ENCODE data around the gene THEMIS2. TPM values are rescaled to one million over a fixed set of nuclear protein-coding genes. Genes with fewer than 3 reads are reported as not detected.
"Not testable (repeated sequence)": the region's sequence is repeated elsewhere in the genome, so short reads cannot be mapped to it uniquely, and the experiment has no call there.

THEMIS2 gene
- total RNA-seq, 6 experiments from 2014 or later, result 3.3 to 14.3 (median 7.6) TPM

DNA sequence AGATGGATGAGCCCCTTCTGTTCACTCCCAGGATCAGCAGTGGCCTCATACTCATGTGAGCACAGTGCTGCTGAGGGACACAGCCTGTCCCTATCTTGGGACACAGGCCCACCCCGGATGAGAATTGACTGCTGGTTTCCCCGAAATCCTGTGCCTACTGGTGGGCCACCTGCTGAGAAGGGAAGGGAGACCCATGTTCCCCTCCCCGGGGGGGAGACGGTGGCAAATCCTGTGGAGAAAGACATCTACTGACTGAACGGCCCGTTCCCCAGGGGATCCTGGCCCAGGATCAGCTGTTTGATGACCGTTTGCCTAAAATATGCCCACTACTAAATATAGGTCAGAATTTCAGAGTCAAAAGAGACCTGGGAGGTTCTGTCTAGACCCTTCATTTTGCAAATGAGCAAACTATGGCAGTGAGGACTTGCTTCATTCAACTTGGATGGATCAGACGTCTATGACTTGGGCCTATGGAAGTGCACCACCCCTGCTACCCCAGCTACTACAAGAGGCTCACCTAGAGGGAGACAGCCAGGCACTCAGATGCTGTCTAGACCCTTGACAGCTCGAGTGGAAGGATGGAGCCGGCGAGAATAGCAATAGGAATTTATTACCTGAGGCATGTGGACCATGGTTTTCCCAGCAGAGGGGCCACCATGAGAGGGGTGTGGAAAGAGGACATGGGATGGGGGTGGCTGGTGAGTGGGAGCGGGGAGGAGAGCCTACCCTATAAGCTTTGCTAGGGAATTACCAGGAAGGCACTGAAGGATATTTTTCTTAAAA lies 15.6 kb upstream of the THEMIS2 start:
- no peak overlapping the region for H3K27ac ChIP-seq
- intact Hi-C loops (cut with DNase I), result loop anchor here in 1 of 2 donors (10.0 kb wide), 1 partner anchor 118 kb away; no protein-coding TSS in a partner anchor
- H3K9me3 ChIP-seq, result no peaks in the 10 kb centered on the region
- no peak overlapping the region for H3K4me3 ChIP-seq
- no peaks in the 10 kb centered on the region for H3K4me1 ChIP-seq
- DNase-seq, result peak in 1 of 3 donors; percentile 32
- no peak for TF ChIP-seq POLR2A (IDR thresholded peaks at IDR 0.05)
- TF ChIP-seq, protein P1, sequence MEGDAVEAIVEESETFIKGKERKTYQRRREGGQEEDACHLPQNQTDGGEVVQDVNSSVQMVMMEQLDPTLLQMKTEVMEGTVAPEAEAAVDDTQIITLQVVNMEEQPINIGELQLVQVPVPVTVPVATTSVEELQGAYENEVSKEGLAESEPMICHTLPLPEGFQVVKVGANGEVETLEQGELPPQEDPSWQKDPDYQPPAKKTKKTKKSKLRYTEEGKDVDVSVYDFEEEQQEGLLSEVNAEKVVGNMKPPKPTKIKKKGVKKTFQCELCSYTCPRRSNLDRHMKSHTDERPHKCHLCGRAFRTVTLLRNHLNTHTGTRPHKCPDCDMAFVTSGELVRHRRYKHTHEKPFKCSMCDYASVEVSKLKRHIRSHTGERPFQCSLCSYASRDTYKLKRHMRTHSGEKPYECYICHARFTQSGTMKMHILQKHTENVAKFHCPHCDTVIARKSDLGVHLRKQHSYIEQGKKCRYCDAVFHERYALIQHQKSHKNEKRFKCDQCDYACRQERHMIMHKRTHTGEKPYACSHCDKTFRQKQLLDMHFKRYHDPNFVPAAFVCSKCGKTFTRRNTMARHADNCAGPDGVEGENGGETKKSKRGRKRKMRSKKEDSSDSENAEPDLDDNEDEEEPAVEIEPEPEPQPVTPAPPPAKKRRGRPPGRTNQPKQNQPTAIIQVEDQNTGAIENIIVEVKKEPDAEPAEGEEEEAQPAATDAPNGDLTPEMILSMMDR (IDR thresholded peaks at IDR 0.05), result no peak
- 61% methylated on average over 6 of the region's 12 CpGs for WGBS (ENCODE audit: insufficient coverage, low coverage, low lambda C conversion rate, missing lambda C conversion rate)
- ATAC-seq, result no peak
- no peaks in the 10 kb centered on the region for H3K27me3 ChIP-seq
- no peaks in the 10 kb centered on the region for H3K36me3 ChIP-seq

DNA sequence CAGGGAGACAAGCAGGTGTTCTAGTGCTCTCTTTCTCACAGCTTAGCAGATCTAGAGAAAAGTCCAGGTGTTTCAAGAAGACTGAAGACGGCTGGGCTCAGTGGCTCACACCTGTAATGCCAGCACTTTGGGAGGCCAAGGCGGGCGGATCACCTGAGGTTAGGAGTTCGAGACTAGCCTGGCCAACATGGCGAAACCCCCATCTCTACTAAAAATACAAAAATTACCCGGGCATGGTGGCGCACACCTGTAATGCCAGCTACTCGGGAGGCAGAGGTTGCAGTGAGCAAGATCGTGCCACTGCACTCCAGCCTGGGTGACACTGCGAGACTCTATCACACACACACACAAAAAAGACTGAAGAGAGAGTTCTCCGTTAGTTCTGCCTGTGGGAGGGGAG lies 14.8 kb upstream of the THEMIS2 start:
- WGBS (ENCODE audit: insufficient coverage, low coverage, low lambda C conversion rate, missing lambda C conversion rate), result 53% methylated on average over 4 of the region's 11 CpGs
- not testable (repeated sequence) for H3K9me3 ChIP-seq, H3K36me3 ChIP-seq, H3K27ac ChIP-seq, H3K27me3 ChIP-seq, DNase-seq, H3K4me3 ChIP-seq, H3K4me1 ChIP-seq, ATAC-seq
- intact Hi-C loops (cut with DNase I), result loop anchor here in 1 of 2 donors (10.0 kb wide), 1 partner anchor 117 kb away; no protein-coding TSS in a partner anchor

DNA sequence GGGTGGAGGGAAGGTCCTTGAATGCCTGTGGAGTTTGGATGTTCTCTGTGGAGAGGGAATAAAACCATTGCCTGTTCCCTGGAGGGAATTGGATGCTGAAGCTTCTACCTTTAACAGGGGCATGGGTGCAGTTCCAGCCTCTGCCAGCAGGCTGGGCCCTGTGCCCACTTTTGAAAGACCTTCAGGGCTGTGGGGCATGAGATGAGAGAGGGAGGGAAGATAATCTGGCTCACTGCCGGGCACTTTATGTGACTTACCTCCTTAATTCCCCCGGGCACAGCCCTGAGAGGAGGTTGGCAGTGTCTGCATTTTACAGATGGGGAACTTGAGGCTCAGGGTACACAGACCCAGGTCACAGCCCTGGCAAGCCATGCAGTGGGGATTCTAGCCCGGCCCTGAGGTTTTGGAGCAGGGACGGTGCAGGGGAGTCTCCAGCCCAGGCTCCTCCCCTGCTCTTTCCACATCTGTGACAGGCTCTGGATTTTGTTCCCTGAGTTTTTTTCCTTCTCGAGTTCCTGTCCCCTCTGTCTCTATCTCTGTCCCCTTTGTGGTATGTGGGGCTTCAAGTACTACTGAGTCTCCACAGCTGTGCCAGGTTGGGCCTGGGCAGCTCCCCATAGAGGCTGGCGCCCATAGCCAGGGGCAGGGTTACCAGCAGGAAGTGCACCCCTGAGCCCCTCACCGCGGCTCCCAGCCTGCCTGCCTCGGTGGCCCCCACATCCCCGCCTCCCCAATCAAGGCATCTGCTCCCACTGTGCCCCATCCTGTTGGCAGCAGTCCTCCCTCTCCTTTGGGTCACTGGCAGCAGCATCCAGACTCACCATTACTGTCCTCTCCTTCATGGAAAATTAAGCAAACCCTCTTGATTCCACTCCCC lies 14.0 kb upstream of the THEMIS2 start:
- no peaks in the 10 kb centered on the region for H3K27me3 ChIP-seq
- TF ChIP-seq, protein P1 (IDR thresholded peaks at IDR 0.05), result peak; percentile 93 to 99 (median 95)
- no peak for TF ChIP-seq POLR2A (IDR thresholded peaks at IDR 0.05)
- no peaks in the 10 kb centered on the region for H3K4me1 ChIP-seq
- H3K36me3 ChIP-seq, result no peaks in the 10 kb centered on the region
- intact Hi-C loops (cut with DNase I), result loop anchor here in 1 of 2 donors (10.0 kb wide), 1 partner anchor 116 kb away; no protein-coding TSS in a partner anchor
- no peak overlapping the region for H3K4me3 ChIP-seq
- 0% methylated on average over 4 of the region's 10 CpGs for WGBS (ENCODE audit: insufficient coverage, low coverage, low lambda C conversion rate, missing lambda C conversion rate)
- peak; percentile 83 to 89 (median 85) for DNase-seq
- ATAC-seq, result peak; percentile 91 to 94 (median 92)
- H3K27ac ChIP-seq, result no peak overlapping the region
- no peaks in the 10 kb centered on the region for H3K9me3 ChIP-seq

DNA sequence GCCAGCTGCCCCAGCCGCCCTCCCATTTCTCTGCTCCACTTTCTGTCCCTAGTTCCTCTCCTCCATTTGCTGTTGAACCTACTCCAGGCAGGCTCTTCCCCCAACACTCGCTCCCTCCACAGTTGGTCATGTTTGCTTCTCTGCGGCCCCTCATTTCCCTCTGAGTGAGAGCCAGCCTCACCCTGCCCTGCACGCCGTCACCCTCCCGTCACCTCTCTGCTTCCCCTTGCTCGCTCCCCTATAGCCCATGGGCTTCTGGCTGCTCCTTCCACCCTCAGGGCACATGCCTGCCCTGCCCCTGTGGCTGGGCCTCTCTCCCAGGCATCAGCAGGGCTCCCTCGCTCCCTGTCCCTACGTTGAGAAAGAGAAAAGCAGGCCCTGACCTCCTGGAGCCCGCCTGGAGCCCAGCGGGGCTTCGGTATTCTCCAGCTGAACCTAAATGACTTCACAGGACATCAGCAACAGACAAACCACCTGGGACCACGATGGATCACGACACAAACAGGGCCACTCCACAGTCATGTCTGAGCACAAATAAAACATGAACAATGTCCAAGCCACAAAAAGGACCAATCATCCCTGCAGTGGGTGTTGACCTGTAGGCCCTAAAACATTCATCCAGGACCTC lies 13.3 kb upstream of the THEMIS2 start:
- DNase-seq (no peak), ATAC-seq (peak in 3 of 4 donors; percentile 14 to 33 (median 23))
- no peak for TF ChIP-seq POLR2A (IDR thresholded peaks at IDR 0.05)
- TF ChIP-seq, protein P1 (IDR thresholded peaks at IDR 0.05), result no peak
- no peaks in the 10 kb centered on the region for H3K4me1 ChIP-seq
- H3K27ac ChIP-seq, result no peak overlapping the region
- no peaks in the 10 kb centered on the region for H3K36me3 ChIP-seq
- no peaks in the 10 kb centered on the region for H3K9me3 ChIP-seq
- H3K27me3 ChIP-seq, result no peaks in the 10 kb centered on the region
- H3K4me3 ChIP-seq, result no peak overlapping the region
- 82% methylated on average over 7 of the region's 14 CpGs for WGBS (ENCODE audit: insufficient coverage, low coverage, low lambda C conversion rate, missing lambda C conversion rate)
- intact Hi-C loops (cut with DNase I), result loop anchor here in 1 of 2 donors (10.0 kb wide), 1 partner anchor 116 kb away; no protein-coding TSS in a partner anchor

All from right lobe of liver (tissue), 6 donors.